IMR-90 (cell line): Measurements from ENCODE around the gene NGEF. TPM values are rescaled to one million over a fixed set of nuclear protein-coding genes. Genes with fewer than 3 reads are reported as not detected.
A peak's percentile ranks its signal among the peaks of the same experiment; 100 is the strongest.

Experiments used
- ATAC-seq: fragments of 200-7000 bp; cut with Tn5 transposase; 2 replicates; pipeline ENCODE4 v1.9.1; 2020; ENCODE audit warnings: low read depth, mild to moderate bottlenecking, moderate library complexity
- BruUV-seq: library from RNA; stranded (reverse); fragments of 400-500 nt; replicated peaks from 2 replicates; lab custom pipeline; 2021; lab: Mats Ljungman, UMichigan
- CTCF ChIA-PET: fragments of 300-600 bp; formaldehyde crosslinking; extraction: SDS; loops from one replicate; lab custom pipeline; 2021; ENCODE audit warnings: antibody characterized with exemption; lab: Yijun Ruan, JAX
- POLR2A ChIA-PET: fragments of 300-600 bp; sonication (Branson Sonifier 250); formaldehyde crosslinking; loops from one replicate; lab custom pipeline; 2022; ENCODE audit warnings: antibody characterized with exemption; ENCODE audit not compliant: unreplicated experiment; lab: Charles Lee
- DNase-seq: peaks from one replicate; pipeline ENCODE4 v3.0.0; 2013
- H2AFZ ChIP-seq: replicated peaks from 2 replicates; pipeline ENCODE3; 2013; ENCODE audit warnings: low read length, mild to moderate bottlenecking; ENCODE audit not compliant: poor library complexity
- H2AK5ac ChIP-seq: 2 replicates; pipeline ENCODE4 v1.6.1; 2013; ENCODE audit warnings: low read depth, low read length, inconsistent platforms
- H2AK9ac ChIP-seq: replicated peaks from 2 replicates; pipeline ENCODE3; 2013; ENCODE audit warnings: mild to moderate bottlenecking, low read depth, low read length, moderate library complexity; ENCODE audit not compliant: poor library complexity
- H2BK120ac ChIP-seq: 2 replicates; pipeline ENCODE4 v1.6.1; 2013; ENCODE audit warnings: low read depth, low read length, inconsistent platforms
- H2BK15ac ChIP-seq: 3 replicates; pipeline ENCODE4 v1.6.1; 2013; ENCODE audit warnings: low read depth, low read length, inconsistent platforms
- H2BK20ac ChIP-seq: 2 replicates; pipeline ENCODE4 v1.6.1; 2013; ENCODE audit warnings: low read depth, mild to moderate bottlenecking, inconsistent platforms, low read length, moderate library complexity
- H2BK5ac ChIP-seq: 2 replicates; pipeline ENCODE4 v1.6.1; 2013; ENCODE audit warnings: mild to moderate bottlenecking, low read depth, low read length, inconsistent platforms; ENCODE audit not compliant: poor library complexity, severe bottlenecking
- H3K14ac ChIP-seq: replicated peaks from 2 replicates; pipeline ENCODE4 v1.6.1; 2013; ENCODE audit warnings: low read depth, low read length, inconsistent platforms
- H3K18ac ChIP-seq: 2 replicates; pipeline ENCODE4 v1.6.1; 2013; ENCODE audit warnings: low read depth, low read length, control low read depth
- H3K23ac ChIP-seq: 2 replicates; pipeline ENCODE4 v1.6.1; 2013; ENCODE audit warnings: low read depth, low read length, inconsistent platforms
- H3K27ac ChIP-seq: 2 replicates; pipeline ENCODE4 v1.5.1; 2013; ENCODE audit warnings: mild to moderate bottlenecking, control low read depth, low read length; ENCODE audit not compliant: insufficient read depth
- H3K27me3 ChIP-seq: 2 replicates; pipeline ENCODE4 v1.6.1; 2013; ENCODE audit warnings: low read length; ENCODE audit not compliant: control insufficient read depth, insufficient read depth
- H3K36me3 ChIP-seq: 2 replicates; pipeline ENCODE4 v1.6.1; 2013; ENCODE audit warnings: low read length, mixed read lengths; ENCODE audit not compliant: control insufficient read depth, insufficient read depth
- H3K4ac ChIP-seq: 2 replicates; pipeline ENCODE4 v1.6.1; 2013; ENCODE audit warnings: low read depth, low read length, inconsistent platforms
- H3K4me1 ChIP-seq: 2 replicates; pipeline ENCODE4 v1.6.1; 2013; ENCODE audit warnings: low read length, mixed read lengths; ENCODE audit not compliant: control insufficient read depth, insufficient read depth
- H3K4me2 ChIP-seq: 2 replicates; pipeline ENCODE4 v1.6.1; 2013; ENCODE audit warnings: low read depth, mild to moderate bottlenecking, control low read depth, low read length, moderate library complexity
- H3K4me3 ChIP-seq: 2 replicates; pipeline ENCODE4 v1.5.1; 2013; ENCODE audit warnings: low read depth, mild to moderate bottlenecking, control low read depth, low read length, moderate library complexity; ENCODE audit not compliant: insufficient read depth
- H3K56ac ChIP-seq: 2 replicates; pipeline ENCODE4 v1.6.1; 2013; ENCODE audit warnings: low read length, inconsistent platforms; ENCODE audit not compliant: insufficient read depth; ENCODE audit errors: extremely low read depth
- H3K79me1 ChIP-seq, 2 experiments: 2 replicates each; pipeline ENCODE4 v1.6.1; 2013; ENCODE audit warnings: low read length in 2 of 2, inconsistent platforms in 1 of 2, low read depth in 1 of 2
- H3K9ac ChIP-seq: 2 replicates; pipeline ENCODE4 v1.6.1; 2013; ENCODE audit warnings: low read depth, low read length, control low read depth
- H3K9me1 ChIP-seq: 2 replicates; pipeline ENCODE4 v1.6.1; 2013; ENCODE audit warnings: low read length, inconsistent platforms; ENCODE audit not compliant: insufficient read depth
- H3K9me3 ChIP-seq: 2 replicates; pipeline ENCODE4 v1.6.1; 2013; ENCODE audit warnings: low read length; ENCODE audit not compliant: control insufficient read depth, insufficient read depth
- H4K20me1 ChIP-seq: 2 replicates; pipeline ENCODE4 v1.6.1; 2013; ENCODE audit warnings: low read length, inconsistent platforms; ENCODE audit not compliant: insufficient read depth
- H4K5ac ChIP-seq: 2 replicates; pipeline ENCODE4 v1.6.1; 2013; ENCODE audit warnings: mild to moderate bottlenecking, low read depth, low read length, control low read depth
- H4K8ac ChIP-seq, 2 experiments: 2 replicates each; pipeline ENCODE4 v1.6.1; 2013; ENCODE audit warnings: low read depth in 2 of 2, low read length in 2 of 2, control low read depth in 1 of 2, inconsistent platforms in 1 of 2
- H4K91ac ChIP-seq: 2 replicates; pipeline ENCODE4 v1.6.1; 2013; ENCODE audit warnings: low read depth, low read length, inconsistent platforms; ENCODE audit not compliant: insufficient read depth
- CHD1 ChIP-seq: IDR thresholded peaks from 2 replicates; pipeline ENCODE4 v1.6.1; 2012; ENCODE audit warnings: low read depth, low read length, improper control_type of control experiment
- FOS ChIP-seq: fragments of 150-350 bp; IDR thresholded peaks from 2 replicates; pipeline ENCODE4 v1.6.1; 2016; ENCODE audit warnings: low read depth, low read length
- NFE2L2 ChIP-seq: fragments of 150-350 bp; IDR thresholded peaks from 2 replicates; pipeline ENCODE4 v1.6.1; 2016; ENCODE audit warnings: low read depth, mild to moderate bottlenecking, low read length
- POLR2A ChIP-seq: IDR thresholded peaks from 2 replicates; pipeline ENCODE4 v1.6.1; 2012; ENCODE audit warnings: mild to moderate bottlenecking, low read depth, low read length
- RAD21 ChIP-seq: IDR thresholded peaks from 2 replicates; pipeline ENCODE4 v1.6.1; 2012; ENCODE audit warnings: low read length, improper control_type of control experiment
- WGBS, 2 experiments: methylation state at CpG; one replicate each; pipeline versions ENCODE4 v1.1.5 to v1.1.7; 2013; ENCODE audit warnings: missing lambda C conversion rate in 2 of 2; ENCODE audit not compliant: insufficient read length in 1 of 2; ENCODE audit errors: extremely low coverage in 2 of 2; 5-methylcytosine and 5-hydroxymethylcytosine counted together
- dilution Hi-C: fragments of 300-500 bp; cut with HindIII; formaldehyde crosslinking; loops from one replicate; pipeline ENCODE4 v1.14.3; 2018; ENCODE audit warnings: low sequenced_read_pairs; ENCODE audit not compliant: unreplicated experiment
- in situ Hi-C: fragments of 300-500 bp; cut with MboI; formaldehyde crosslinking; loops from 3 replicates; pipeline ENCODE4 v1.14.3; 2019; ENCODE audit warnings: low sequenced_read_pairs, inconsistent platforms, mixed read lengths
- intact Hi-C: fragments of 100-400 bp; cut with micrococcal nuclease; formaldehyde crosslinking; loops from 2 replicates; pipeline ENCODE4 v1.10.0; 2022
- polyA plus RNA-seq, 3 experiments: library from polyadenylated mRNA; depleted of rRNA; stranded (reverse); fragments of >200 nt; gene quantifications; 2 replicates each; pipeline ENCODE4 v1.2.3, GENCODE V29; 2012; ENCODE audit warnings: low replicate concordance in 1 of 3
- total RNA-seq: library from RNA; depleted of rRNA; stranded (reverse); fragments of >200 nt; gene quantifications from 2 replicates; pipeline ENCODE4 v1.2.3, GENCODE V29; 2012
- TF ChIP-seq, protein P1 (sequence below): fragments of 150-350 bp; IDR thresholded peaks from 2 replicates; pipeline ENCODE4 v1.6.1; 2017; ENCODE audit warnings: mild to moderate bottlenecking, antibody characterized with exemption, low read length, low read depth

The NGEF gene
- total and polyA plus RNA-seq, 2 of the 4 experiments (the other 2 are of a cell fraction), result 1.1 to 1.7 TPM

DNA sequence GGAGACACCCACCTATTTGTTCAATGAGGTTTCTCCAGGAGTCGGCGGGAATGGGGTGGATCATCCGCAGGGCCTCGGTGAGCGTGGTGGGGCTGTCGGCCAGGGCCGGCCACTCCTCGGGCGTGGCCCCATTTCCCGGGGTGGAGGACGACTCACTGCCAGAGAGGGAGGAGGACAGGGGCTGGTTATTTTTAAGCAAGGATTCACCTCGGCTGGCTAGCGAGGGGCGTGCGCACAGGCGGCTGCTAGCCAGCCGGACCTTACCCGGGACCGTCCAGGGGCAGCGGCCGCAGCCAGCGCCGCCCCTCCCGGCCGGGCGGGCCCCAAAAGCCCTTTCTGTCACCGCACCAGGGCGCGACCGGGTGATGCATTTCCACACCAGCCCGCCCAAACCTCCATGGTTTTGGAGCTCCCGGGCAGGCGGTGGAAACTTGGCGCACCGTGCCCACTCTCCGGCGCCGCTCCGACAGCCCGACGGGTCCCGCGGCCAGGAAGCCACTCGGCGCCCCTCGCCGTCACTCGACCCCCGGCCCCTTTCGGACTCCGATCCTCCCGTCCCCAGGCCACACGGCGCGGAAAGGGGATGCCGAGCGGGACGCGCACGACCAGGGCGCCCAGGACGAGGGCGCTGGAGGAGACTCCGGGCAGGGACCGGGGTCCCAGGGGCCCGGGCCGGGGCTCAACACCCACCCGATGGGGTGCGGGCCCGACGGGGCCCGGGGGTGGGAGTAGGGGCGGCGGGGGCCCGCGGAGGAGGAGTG lies 85.8 kb downstream of the NGEF start:
- Histone ChIP-seq H3K4me2 (no peak overlapping the region), H3K9me1 (no peaks in the 10 kb centered on the region; the same call in 1 of the 2 replicates), H2AK5ac (no peak overlapping the region), H2BK120ac (no peak overlapping the region), H4K5ac (no peak overlapping the region), H3K4me3 (no peak overlapping the region), H4K91ac (no peak overlapping the region), H3K9ac (no peak overlapping the region), H2AK9ac (no peak overlapping the region), H2AFZ (peak overlapping the region; percentile 70), H3K4me1 (no peaks in the 10 kb centered on the region; the same call in 1 of the 2 replicates), H2BK20ac (no peak overlapping the region), H3K9me3 (peaks cover 3% of the 10 kb centered on the region), H3K18ac (no peak overlapping the region), H3K27me3 (peaks cover 48% of the 10 kb centered on the region), H2BK5ac (no peak overlapping the region), H3K4ac (no peak overlapping the region), H3K27ac (no peak overlapping the region), H3K14ac (no peak overlapping the region), H3K36me3 (no peaks in the 10 kb centered on the region), H3K79me1 (no peaks in the 10 kb centered on the region), H3K23ac (no peak overlapping the region), H2BK15ac (no peak overlapping the region), H4K20me1 (no peaks in the 10 kb centered on the region), H4K8ac (no peak overlapping the region), H3K56ac (no peak overlapping the region)
- DNase-seq (no peak), ATAC-seq (peak; percentile 11; the same call in 1 of the 2 replicates)
- POLR2A ChIA-PET, result no interaction called here
- intact Hi-C loops, result no loop called here
- TF ChIP-seq CHD1 (no peak), POLR2A (no peak), RAD21 (no peak), NFE2L2 (no peak), FOS (no peak)
- TF ChIP-seq, protein P1, sequence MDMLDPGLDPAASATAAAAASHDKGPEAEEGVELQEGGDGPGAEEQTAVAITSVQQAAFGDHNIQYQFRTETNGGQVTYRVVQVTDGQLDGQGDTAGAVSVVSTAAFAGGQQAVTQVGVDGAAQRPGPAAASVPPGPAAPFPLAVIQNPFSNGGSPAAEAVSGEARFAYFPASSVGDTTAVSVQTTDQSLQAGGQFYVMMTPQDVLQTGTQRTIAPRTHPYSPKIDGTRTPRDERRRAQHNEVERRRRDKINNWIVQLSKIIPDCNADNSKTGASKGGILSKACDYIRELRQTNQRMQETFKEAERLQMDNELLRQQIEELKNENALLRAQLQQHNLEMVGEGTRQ, result no peak
- 1% methylated on average over 44 of the region's 76 CpGs; no CpG with 5 or more reads in 1 of the 2 experiments for WGBS, 2 experiments
- dilution Hi-C loops, result no loop called here
- CTCF ChIA-PET, result no interaction called here
- no TSS peak for BruUV-seq
- in situ Hi-C loops, result no loop called here
